Kidney (tissue), 14 donors: ENCODE measurements around the gene RIN3. TPM values are rescaled to one million over a fixed set of nuclear protein-coding genes. Genes with fewer than 3 reads are reported as not detected.

Source experiments
- DNase-seq, 5 donors: peaks; one replicate each; pipeline ENCODE4 v3.0.0-alpha.2; 2013 to 2020
- FAIRE-seq: peaks from 2 replicates; lab custom pipeline; 2012; peaks lifted over from hg19 to GRCh38; lab: Jason Lieb, UNC
- H3K27ac ChIP-seq, 2 donors: one replicate each; pipeline ENCODE4 v1.7.0; 2013; ENCODE audit warnings: low read depth in 2 of 2, low read length in 2 of 2, inconsistent platforms in 1 of 2
- H3K27me3 ChIP-seq: one replicate; pipeline ENCODE4 v1.7.1; 2013; ENCODE audit warnings: low read length, inconsistent platforms; ENCODE audit not compliant: control insufficient read depth, insufficient read depth
- H3K36me3 ChIP-seq, 3 donors: one replicate each; pipeline versions ENCODE4 v1.7.0 to v1.7.1; 2013; ENCODE audit warnings: low read length in 3 of 3, control low read depth in 1 of 3, inconsistent platforms in 1 of 3; ENCODE audit not compliant: insufficient read depth in 3 of 3, control insufficient read depth in 2 of 3
- H3K4me1 ChIP-seq, 3 donors: one replicate each; pipeline versions ENCODE4 v1.7.0 to v1.7.1; 2013; ENCODE audit warnings: low read length in 3 of 3, inconsistent platforms in 1 of 3, low read depth in 1 of 3; ENCODE audit not compliant: control insufficient read depth in 2 of 3, insufficient read depth in 2 of 3
- H3K4me3 ChIP-seq, 3 donors: one replicate each; pipeline versions ENCODE4 v1.7.0 to v1.8.1; 2013; ENCODE audit warnings: low read length in 3 of 3, control low read depth in 1 of 3, inconsistent platforms in 1 of 3
- H3K9ac ChIP-seq, 3 donors: one replicate each; pipeline versions ENCODE4 v1.7.0 to v1.7.1; 2013; ENCODE audit warnings: low read length in 3 of 3, control low read depth in 1 of 3, inconsistent platforms in 1 of 3
- H3K9me3 ChIP-seq, 3 donors: one replicate each; pipeline versions ENCODE4 v1.7.0 to v1.7.1; 2013; ENCODE audit warnings: low read length in 3 of 3, control low read depth in 1 of 3, inconsistent platforms in 1 of 3; ENCODE audit not compliant: control insufficient read depth in 2 of 3, insufficient read depth in 1 of 3
- intact Hi-C: fragments of 100-400 bp; cut with DNase I; formaldehyde crosslinking; loops from one replicate; pipeline ENCODE4 v1.11.1; 2022
- polyA plus RNA-seq: library from polyadenylated mRNA; stranded (reverse); fragments of 350-450 nt; fragmentation: Illumina TruSeq; extraction: RNeasy Lipid Tissue Mini Kit (QIAGEN cat#74804); gene quantifications from one replicate; pipeline ENCODE4 v1.2.3, GENCODE V29; 2014; ENCODE audit warnings: low read depth, low replicate concordance; ENCODE audit not compliant: insufficient read depth
- total RNA-seq: library from RNA; stranded (reverse); fragmentation: NEBNext Ultra II Directional; extraction: Animal tissue kit (Norgen Biotek cat#: 25700); gene quantifications from one replicate; pipeline ENCODE4 v1.2.1, GENCODE V29; 2021
- TF ChIP-seq, protein P1 (sequence below): IDR thresholded peaks from 3 replicates; pipeline ENCODE4 v1.5.1; 2012; ENCODE audit warnings: mild to moderate bottlenecking, moderate library complexity, borderline replicate concordance; ENCODE audit not compliant: insufficient read depth; ENCODE audit errors: extremely low read depth
- donor health status: control.
- donor health status: control.
- donor health status: control.
- donor health status: control.
- donor health status: control.
- donor health status: DM: yes; HTN: yes; CAD: no.
- donor health status: Normal renal cell carcinoma (clear cell type).

Gene RIN3
- total and polyA plus RNA-seq, 2 donors from 2014 or later, result 7.1 to 30.4 TPM

DNA sequence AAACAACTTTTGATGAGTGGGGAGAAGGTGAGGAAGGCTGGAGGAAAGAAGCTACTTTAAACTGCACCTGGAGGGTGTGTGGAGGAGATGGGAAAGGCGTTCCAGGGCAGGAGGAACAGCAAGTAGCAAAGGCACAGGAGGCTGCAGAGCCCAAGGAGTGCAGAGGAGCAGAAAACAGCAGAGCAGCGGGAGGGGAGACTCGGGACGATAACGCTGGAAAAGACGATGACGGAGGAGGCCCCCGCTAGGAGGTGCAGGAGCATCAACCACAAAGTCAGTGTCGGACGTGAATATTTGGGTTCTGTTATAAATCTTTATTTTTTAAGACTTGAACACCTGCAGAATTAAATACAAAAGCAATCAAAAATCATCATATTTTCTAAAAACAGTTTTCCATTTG, 189.9 kb downstream of the RIN3 start:
- Histone ChIP-seq H3K9me3 (no peaks in the 10 kb centered on the region), H3K27ac (no peak overlapping the region), H3K4me3 (no peak overlapping the region), H3K27me3 (no peaks in the 10 kb centered on the region), H3K36me3 (peaks cover 0 to 13% (median 8%) of the 10 kb centered on the region in 3 donors), H3K4me1 (peaks cover 0 to 2% (median 0%) of the 10 kb centered on the region in 3 donors), H3K9ac (no peak overlapping the region)
- TF ChIP-seq, protein P1, sequence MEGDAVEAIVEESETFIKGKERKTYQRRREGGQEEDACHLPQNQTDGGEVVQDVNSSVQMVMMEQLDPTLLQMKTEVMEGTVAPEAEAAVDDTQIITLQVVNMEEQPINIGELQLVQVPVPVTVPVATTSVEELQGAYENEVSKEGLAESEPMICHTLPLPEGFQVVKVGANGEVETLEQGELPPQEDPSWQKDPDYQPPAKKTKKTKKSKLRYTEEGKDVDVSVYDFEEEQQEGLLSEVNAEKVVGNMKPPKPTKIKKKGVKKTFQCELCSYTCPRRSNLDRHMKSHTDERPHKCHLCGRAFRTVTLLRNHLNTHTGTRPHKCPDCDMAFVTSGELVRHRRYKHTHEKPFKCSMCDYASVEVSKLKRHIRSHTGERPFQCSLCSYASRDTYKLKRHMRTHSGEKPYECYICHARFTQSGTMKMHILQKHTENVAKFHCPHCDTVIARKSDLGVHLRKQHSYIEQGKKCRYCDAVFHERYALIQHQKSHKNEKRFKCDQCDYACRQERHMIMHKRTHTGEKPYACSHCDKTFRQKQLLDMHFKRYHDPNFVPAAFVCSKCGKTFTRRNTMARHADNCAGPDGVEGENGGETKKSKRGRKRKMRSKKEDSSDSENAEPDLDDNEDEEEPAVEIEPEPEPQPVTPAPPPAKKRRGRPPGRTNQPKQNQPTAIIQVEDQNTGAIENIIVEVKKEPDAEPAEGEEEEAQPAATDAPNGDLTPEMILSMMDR, result no peak
- intact Hi-C loops, result no loop called here
- FAIRE-seq, result no peak
- peak in 1 of 5 donors; percentile 34 for DNase-seq

DNA sequence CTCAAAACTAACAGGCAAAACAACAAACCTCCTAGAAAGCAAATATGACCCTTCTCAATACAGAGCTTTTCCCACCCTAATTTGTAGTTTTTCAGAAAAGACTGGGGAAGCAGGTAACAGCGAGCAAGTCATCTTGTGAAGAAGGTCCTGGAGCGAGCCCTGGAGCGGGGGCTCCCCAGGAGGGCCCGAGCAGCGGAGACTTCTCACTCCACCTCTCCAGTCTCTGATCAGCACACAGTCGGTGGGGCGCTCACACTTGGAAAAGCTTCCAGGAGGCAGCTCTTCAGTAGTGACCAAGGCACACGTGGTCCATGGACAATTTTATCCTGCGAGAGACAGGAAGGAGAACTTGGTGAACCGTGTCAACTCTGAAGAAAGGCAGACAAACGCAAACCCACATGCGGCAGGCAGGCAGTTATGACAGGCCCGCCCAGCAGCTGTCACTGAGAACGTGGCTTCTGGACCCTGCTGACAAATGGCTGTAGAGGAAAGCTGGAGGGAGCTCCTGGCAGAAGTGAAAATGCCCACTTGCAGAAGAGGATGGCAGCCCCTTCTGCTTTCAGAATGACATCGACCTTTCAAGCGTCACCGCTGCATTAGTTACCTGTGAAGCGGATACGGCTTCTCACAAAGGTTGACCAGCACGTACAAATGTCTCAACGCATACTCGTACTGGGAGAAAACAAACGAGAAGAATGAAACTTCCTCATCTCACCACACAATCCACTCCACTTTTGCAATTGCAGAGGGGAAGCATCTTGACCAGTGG, 190.6 kb downstream of the RIN3 start:
- no peaks in the 10 kb centered on the region for H3K9me3 ChIP-seq
- FAIRE-seq (no peak), DNase-seq (peak in 2 of 5 donors; percentile 21 to 70)
- H3K4me1 ChIP-seq, result peaks cover 0 to 2% (median 0%) of the 10 kb centered on the region in 3 donors
- H3K36me3 ChIP-seq, result peaks cover 0 to 13% (median 8%) of the 10 kb centered on the region in 3 donors
- H3K27me3 ChIP-seq, result no peaks in the 10 kb centered on the region
- no peak overlapping the region for H3K9ac ChIP-seq
- no peak overlapping the region for H3K4me3 ChIP-seq
- intact Hi-C loops, result no loop called here
- TF ChIP-seq, protein P1, result no peak
- H3K27ac ChIP-seq, result no peak overlapping the region

DNA sequence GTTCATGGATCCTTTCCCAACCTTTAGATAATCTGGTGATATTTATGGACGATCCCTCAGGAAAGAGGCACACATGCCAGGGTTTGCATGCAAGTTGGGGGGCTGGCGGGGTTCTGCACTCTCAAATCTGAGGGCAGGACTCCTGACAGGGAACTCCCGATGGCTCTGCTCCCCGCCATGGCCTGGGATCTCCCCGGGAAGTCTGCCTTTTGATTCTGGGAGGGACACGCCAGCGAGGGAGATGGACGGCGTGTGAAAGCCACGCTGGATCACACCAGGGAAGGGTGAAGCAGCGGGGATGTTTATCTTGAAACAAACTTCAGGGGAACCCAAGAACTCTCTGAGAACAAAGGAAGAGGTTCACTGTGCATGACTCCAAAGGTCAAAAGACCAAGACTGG, 191.2 kb downstream of the RIN3 start:
- no peak for FAIRE-seq
- no peak overlapping the region for H3K27ac ChIP-seq
- H3K27me3 ChIP-seq, result no peaks in the 10 kb centered on the region
- peaks cover 0 to 16% (median 11%) of the 10 kb centered on the region in 3 donors for H3K36me3 ChIP-seq
- no peak overlapping the region for H3K4me3 ChIP-seq
- peak in 1 of 5 donors; percentile 60 for DNase-seq
- peaks cover 0 to 2% (median 0%) of the 10 kb centered on the region in 3 donors for H3K4me1 ChIP-seq
- H3K9ac ChIP-seq, result no peak overlapping the region
- TF ChIP-seq, protein P1, result no peak
- intact Hi-C loops, result no loop called here
- H3K9me3 ChIP-seq, result no peaks in the 10 kb centered on the region
